ENCODE data around the gene WNT10A.

The WNT10A gene

GRCh38 chr2:218895759-218896500 is 15.3 kb downstream of the WNT10A start (continued):
- TF ChIP-seq ZNF16 (tag by site-specific recombination; IDR thresholded peaks at IDR 0.05; ENCODE audit: low read depth) (no peak), ZFHX2 (tag by site-specific recombination; conservative IDR thresholded peaks at IDR 0.05) (peak; percentile 71), SP7 (tag by site-specific recombination; IDR thresholded peaks at IDR 0.05) (peak; percentile 62; the same call in 1 of the 2 replicates), TCF7L2 (IDR thresholded peaks at IDR 0.05; ENCODE audit: borderline replicate concordance, low read depth, low read length) (no peak), ZNF366 (tag by site-specific recombination; conservative IDR thresholded peaks at IDR 0.05) (0 out of 2 replicates have a peak, but pooled peaks have one; percentile 14), ZBTB20 (tag by site-specific recombination; IDR thresholded peaks at IDR 0.05) (no peak), ZNF121 (tag by site-specific recombination; IDR thresholded peaks at IDR 0.05) (no peak), EGR2 (tag by site-specific recombination; IDR thresholded peaks at IDR 0.05; ENCODE audit: low read depth) (peak; percentile 58; the same call in 1 of the 2 replicates), GLIS1 (tag by site-specific recombination; IDR thresholded peaks at IDR 0.05) (peak; percentile 45; the same call in 1 of the 2 replicates), TSHZ1 (tag by site-specific recombination; IDR thresholded peaks at IDR 0.05; ENCODE audit: borderline replicate concordance) (no peak), ZNF266 (tag by site-specific recombination; IDR thresholded peaks at IDR 0.05; ENCODE audit: low read depth) (no peak), ZNF416 (tag by site-specific recombination; IDR thresholded peaks at IDR 0.05) (no peak), HOXA7 (CRISPR knock-in tag; IDR thresholded peaks at IDR 0.05; ENCODE audit: borderline replicate concordance) (no peak), ZNF10 (tag by site-specific recombination; IDR thresholded peaks at IDR 0.05) (no peak), ZNF624 (tag by site-specific recombination; IDR thresholded peaks at IDR 0.05) (no peak), MEIS1 (CRISPR knock-in tag; IDR thresholded peaks at IDR 0.05; ENCODE audit: borderline replicate concordance) (no peak)

- H3K27ac ChIP-seq (ENCODE audit: extremely low read depth, low read depth, low read length), result no peak overlapping the region
- ChIA-PET CTCF (interaction anchor here (0.5 to 17.9 kb wide), 15 partner anchors 13 to 159 kb away, joined by 3 to 552 read pairs (median 12); partner anchors contain the start of genes CDK5R2 and WNT10A), POLR2A (interaction anchor here (0.6 to 4.6 kb wide), 9 partner anchors 9 to 115 kb away, joined by 3 to 19 read pairs (median 5); partner anchors contain the start of genes CDK5R2, CYP27A1 and WNT10A)
- no peaks in the 10 kb centered on the region for H3K36me3 ChIP-seq (ENCODE audit: control insufficient read depth in 2 of 2, insufficient read depth in 1 of 2, low read length in 2 of 2)
- H3K9me3 ChIP-seq (ENCODE audit: control insufficient read depth, insufficient read depth, low read depth, low read length), result no peaks in the 10 kb centered on the region
- H3K4me1 ChIP-seq (ENCODE audit: control insufficient read depth, insufficient read depth, low read length), result no peaks in the 10 kb centered on the region; the same call in 1 of the 2 replicates
- peak overlapping the region; percentile 31 for H3K4me3 ChIP-seq (ENCODE audit: low read depth, low read length)
- no peak for TF ChIP-seq ZFP3 (tag by site-specific recombination; IDR thresholded peaks at IDR 0.05; ENCODE audit: low read depth)
- no peak for TF ChIP-seq ZNF391 (tag by site-specific recombination; IDR thresholded peaks at IDR 0.05; ENCODE audit: borderline replicate concordance, low read depth)
- no peak for TF ChIP-seq ZNF677 (tag by site-specific recombination; IDR thresholded peaks at IDR 0.05)
- no peak for TF ChIP-seq ZBTB8A (tag by site-specific recombination; IDR thresholded peaks at IDR 0.05)
- no peak for TF ChIP-seq ZNF112 (tag by site-specific recombination; IDR thresholded peaks at IDR 0.05)
- TF ChIP-seq ZNF302 (tag by site-specific recombination; IDR thresholded peaks at IDR 0.05; ENCODE audit: low read depth), result no peak
- TF ChIP-seq ZNF596 (tag by site-specific recombination; IDR thresholded peaks at IDR 0.05), result no peak
- no peak for TF ChIP-seq ZNF366 (tag by site-specific recombination; conservative IDR thresholded peaks at IDR 0.05)
- TF ChIP-seq REPIN1 (tag by site-specific recombination; IDR thresholded peaks at IDR 0.05; ENCODE audit: low read depth), result no peak
- TF ChIP-seq ZNF19 (tag by site-specific recombination; IDR thresholded peaks at IDR 0.05; ENCODE audit: low read depth), result no peak
- TF ChIP-seq ZNF416 (tag by site-specific recombination; IDR thresholded peaks at IDR 0.05), result no peak
- no peak for TF ChIP-seq ZNF18 (tag by site-specific recombination; IDR thresholded peaks at IDR 0.05)
- TF ChIP-seq ZNF184 (tag by site-specific recombination; IDR thresholded peaks at IDR 0.05), result no peak
- TF ChIP-seq ZSCAN4 (tag by site-specific recombination; IDR thresholded peaks at IDR 0.05), result no peak
Observed at GRCh38 chr2:218896501-218897393, 16.1 kb downstream of the WNT10A start.
